ENCODE measurements around the gene FOLR1.
"Not testable (repeated sequence)": the region's sequence is repeated elsewhere in the genome, so short reads cannot be mapped to it uniquely, and the experiment has no call there.

FOLR1 gene

DNA sequence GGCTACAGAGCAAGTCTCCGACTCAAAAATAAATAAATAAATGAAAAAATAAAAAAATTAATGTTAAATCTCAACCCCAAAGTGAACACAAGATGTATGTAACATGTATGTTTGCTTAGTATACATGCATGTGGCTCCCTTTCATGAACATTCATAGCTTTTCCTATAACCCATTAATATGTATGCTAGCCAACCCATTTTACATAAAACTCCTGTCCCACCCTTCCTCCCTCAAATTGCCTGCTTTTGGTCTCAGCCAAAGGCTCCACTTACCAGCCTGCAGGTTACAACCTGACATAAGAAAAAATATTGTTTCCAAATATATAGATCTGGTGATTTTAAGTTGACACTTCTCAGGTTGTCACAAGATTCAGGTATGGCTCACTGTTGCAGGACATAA is 3.7 kb upstream of the FOLR1 start:
- no peak overlapping the region for H3K4me3 ChIP-seq (ENCODE audit: low read depth, low read length)
- TF ChIP-seq MYC (IDR thresholded peaks at IDR 0.05; ENCODE audit: low read depth, low read length) (no peak), POLR2A (IDR thresholded peaks at IDR 0.05; ENCODE audit: extremely low read depth, insufficient read length) (no peak)
- TF ChIP-seq, protein P1, sequence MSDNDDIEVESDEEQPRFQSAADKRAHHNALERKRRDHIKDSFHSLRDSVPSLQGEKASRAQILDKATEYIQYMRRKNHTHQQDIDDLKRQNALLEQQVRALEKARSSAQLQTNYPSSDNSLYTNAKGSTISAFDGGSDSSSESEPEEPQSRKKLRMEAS (IDR thresholded peaks at IDR 0.05; ENCODE audit: low read depth, low read length): no peak
- TF ChIP-seq, protein P2, sequence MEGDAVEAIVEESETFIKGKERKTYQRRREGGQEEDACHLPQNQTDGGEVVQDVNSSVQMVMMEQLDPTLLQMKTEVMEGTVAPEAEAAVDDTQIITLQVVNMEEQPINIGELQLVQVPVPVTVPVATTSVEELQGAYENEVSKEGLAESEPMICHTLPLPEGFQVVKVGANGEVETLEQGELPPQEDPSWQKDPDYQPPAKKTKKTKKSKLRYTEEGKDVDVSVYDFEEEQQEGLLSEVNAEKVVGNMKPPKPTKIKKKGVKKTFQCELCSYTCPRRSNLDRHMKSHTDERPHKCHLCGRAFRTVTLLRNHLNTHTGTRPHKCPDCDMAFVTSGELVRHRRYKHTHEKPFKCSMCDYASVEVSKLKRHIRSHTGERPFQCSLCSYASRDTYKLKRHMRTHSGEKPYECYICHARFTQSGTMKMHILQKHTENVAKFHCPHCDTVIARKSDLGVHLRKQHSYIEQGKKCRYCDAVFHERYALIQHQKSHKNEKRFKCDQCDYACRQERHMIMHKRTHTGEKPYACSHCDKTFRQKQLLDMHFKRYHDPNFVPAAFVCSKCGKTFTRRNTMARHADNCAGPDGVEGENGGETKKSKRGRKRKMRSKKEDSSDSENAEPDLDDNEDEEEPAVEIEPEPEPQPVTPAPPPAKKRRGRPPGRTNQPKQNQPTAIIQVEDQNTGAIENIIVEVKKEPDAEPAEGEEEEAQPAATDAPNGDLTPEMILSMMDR (IDR thresholded peaks at IDR 0.05; ENCODE audit: low read depth, low read length): no peak
- DNase-seq (ENCODE audit: low read depth): no peak

DNA sequence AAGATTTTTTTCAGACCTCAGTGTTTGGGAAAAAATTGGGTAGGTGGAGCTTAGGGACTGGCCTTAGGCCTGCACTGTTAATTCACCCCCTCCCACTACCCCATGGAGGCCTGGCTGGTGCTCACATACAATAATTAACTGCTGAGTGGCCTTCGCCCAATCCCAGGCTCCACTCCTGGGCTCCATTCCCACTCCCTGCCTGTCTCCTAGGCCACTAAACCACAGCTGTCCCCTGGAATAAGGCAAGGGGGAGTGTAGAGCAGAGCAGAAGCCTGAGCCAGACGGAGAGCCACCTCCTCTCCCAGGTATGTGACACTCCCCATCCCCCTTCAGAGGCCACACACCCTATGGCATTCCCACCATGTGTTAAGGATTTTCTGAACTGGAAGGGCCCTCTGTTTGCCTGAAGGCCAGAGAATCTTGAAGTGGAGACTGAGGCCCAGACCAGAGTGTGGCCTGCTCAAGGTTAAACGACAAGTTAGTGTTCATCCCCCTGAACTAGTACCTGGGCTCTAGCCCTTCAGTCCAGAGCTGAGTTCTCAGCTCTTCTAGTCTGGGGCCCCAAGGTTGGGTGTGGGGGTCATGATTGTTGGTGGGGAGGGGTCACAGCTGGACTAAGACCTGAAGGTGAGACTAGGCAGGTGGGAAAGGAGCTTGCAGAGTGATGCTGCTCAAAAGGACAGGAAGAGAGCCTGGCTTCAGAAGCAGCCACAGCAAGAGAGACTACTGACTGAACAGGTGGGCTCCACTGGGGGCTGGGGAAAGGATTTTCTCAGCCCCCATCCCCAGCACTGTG is 2.3 kb upstream of the FOLR1 start:
- DNase-seq (ENCODE audit: low read depth): no peak
- TF ChIP-seq MYC (IDR thresholded peaks at IDR 0.05; ENCODE audit: low read depth, low read length): no peak
- no peak for TF ChIP-seq POLR2A (IDR thresholded peaks at IDR 0.05; ENCODE audit: extremely low read depth, insufficient read length)
- TF ChIP-seq, protein P1 (IDR thresholded peaks at IDR 0.05; ENCODE audit: low read depth, low read length): no peak
- TF ChIP-seq, protein P2 (IDR thresholded peaks at IDR 0.05; ENCODE audit: low read depth, low read length): no peak
- no peak overlapping the region for H3K4me3 ChIP-seq (ENCODE audit: low read depth, low read length)

DNA sequence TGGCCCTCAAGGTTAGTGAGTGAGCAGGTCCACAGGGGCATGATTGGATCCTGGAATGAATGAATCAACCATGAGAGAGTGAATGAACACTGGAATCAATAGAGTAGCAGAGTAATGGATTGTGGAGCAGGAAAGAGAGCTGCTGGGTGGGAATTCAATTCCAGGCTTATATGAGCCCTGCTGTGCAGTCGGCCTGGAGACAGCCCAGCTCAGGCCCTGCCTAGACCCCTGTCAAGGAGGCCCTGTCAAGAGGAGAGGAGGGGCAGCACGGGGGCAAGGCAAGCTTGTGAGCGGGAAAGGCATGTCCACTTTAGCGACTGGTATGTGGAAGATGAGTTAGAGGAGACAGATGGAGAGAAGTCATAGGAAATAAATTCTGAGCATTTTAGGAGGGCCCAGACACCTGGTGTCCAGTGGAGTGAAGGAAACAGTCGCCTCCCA is 1.3 kb upstream of the FOLR1 start:
- DNase-seq (ENCODE audit: low read depth): no peak
- no peak overlapping the region for H3K4me3 ChIP-seq (ENCODE audit: low read depth, low read length)
- TF ChIP-seq, protein P1 (IDR thresholded peaks at IDR 0.05; ENCODE audit: low read depth, low read length): no peak
- TF ChIP-seq POLR2A (IDR thresholded peaks at IDR 0.05; ENCODE audit: extremely low read depth, insufficient read length): no peak
- TF ChIP-seq, protein P2 (IDR thresholded peaks at IDR 0.05; ENCODE audit: low read depth, low read length): no peak
- TF ChIP-seq MYC (IDR thresholded peaks at IDR 0.05; ENCODE audit: low read depth, low read length): no peak

DNA sequence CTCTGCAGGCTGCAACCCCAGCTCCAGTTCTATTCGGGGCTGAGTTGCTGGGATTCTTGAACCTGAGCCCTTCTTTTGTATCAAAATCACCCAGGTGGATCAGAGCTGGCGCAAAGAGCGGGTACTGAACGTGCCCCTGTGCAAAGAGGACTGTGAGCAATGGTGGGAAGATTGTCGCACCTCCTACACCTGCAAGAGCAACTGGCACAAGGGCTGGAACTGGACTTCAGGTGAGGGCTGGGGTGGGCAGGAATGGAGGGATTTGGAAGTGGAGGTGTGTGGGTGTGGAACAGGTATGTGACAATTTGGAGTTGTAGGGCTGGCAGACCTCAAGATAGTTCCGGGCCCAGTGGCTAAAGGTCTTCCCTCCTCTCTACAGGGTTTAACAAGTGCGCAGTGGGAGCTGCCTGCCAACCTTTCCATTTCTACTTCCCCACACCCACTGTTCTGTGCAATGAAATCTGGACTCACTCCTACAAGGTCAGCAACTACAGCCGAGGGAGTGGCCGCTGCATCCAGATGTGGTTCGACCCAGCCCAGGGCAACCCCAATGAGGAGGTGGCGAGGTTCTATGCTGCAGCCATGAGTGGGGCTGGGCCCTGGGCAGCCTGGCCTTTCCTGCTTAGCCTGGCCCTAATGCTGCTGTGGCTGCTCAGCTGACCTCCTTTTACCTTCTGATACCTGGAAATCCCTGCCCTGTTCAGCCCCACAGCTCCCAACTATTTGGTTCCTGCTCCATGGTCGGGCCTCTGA is 3.8 kb downstream of the FOLR1 start:
- no peak overlapping the region for H3K4me3 ChIP-seq (ENCODE audit: low read depth, low read length)
- TF ChIP-seq, protein P2 (IDR thresholded peaks at IDR 0.05; ENCODE audit: low read depth, low read length): no peak
- TF ChIP-seq MYC (IDR thresholded peaks at IDR 0.05; ENCODE audit: low read depth, low read length): no peak
- no peak for TF ChIP-seq POLR2A (IDR thresholded peaks at IDR 0.05; ENCODE audit: extremely low read depth, insufficient read length)
- TF ChIP-seq, protein P1 (IDR thresholded peaks at IDR 0.05; ENCODE audit: low read depth, low read length): no peak
- no peak for DNase-seq (ENCODE audit: low read depth)

DNA sequence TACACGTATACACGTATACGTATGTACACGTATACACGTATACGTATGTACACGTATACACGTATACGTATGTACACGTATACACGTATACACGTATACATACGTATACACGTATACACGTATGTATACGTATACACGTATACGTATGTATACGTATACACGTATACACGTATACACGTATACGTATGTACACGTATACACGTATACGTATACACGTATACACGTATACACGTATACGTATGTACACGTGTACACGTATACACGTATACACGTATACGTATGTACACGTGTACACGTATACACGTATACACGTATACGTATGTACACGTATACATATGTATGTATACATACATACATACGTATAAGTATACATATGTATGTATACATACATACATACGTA is 9.5 kb downstream of the FOLR1 start:
- not testable (repeated sequence) for DNase-seq (ENCODE audit: low read depth); H3K4me3 ChIP-seq (ENCODE audit: low read depth, low read length)

DNA sequence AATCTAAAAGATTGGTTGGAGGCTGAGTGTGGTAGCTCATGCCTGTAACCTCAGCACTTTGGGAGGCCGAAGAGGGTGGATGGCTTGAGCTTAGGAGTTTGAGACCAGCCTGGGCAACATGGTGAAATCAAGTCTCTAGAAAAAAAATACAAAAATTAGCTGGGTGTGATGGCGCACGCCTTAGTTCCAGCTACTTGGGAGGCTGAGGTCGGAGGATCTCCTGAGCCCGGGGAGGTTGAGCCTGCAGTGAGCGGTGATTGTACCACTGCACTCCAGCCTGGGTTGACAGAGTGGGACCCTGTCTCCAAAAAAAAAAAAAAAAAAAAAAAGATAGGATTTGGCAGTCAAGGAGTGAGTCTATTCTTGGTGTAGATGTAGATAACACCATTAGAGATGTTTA is 10.6 kb downstream of the FOLR1 start:
- TF ChIP-seq MYC (IDR thresholded peaks at IDR 0.05; ENCODE audit: low read depth, low read length) (no peak), POLR2A (IDR thresholded peaks at IDR 0.05; ENCODE audit: extremely low read depth, insufficient read length) (no peak)
- TF ChIP-seq, protein P2 (IDR thresholded peaks at IDR 0.05; ENCODE audit: low read depth, low read length): no peak
- TF ChIP-seq, protein P1 (IDR thresholded peaks at IDR 0.05; ENCODE audit: low read depth, low read length): no peak
- no peak overlapping the region for H3K4me3 ChIP-seq (ENCODE audit: low read depth, low read length)

More for the DNA sequence above, 10.6 kb downstream of the FOLR1 start:
- DNase-seq (ENCODE audit: low read depth): no peak

Data from NB4 (cell line).